ENCODE data around the gene COX20.

The COX20 gene

DNA sequence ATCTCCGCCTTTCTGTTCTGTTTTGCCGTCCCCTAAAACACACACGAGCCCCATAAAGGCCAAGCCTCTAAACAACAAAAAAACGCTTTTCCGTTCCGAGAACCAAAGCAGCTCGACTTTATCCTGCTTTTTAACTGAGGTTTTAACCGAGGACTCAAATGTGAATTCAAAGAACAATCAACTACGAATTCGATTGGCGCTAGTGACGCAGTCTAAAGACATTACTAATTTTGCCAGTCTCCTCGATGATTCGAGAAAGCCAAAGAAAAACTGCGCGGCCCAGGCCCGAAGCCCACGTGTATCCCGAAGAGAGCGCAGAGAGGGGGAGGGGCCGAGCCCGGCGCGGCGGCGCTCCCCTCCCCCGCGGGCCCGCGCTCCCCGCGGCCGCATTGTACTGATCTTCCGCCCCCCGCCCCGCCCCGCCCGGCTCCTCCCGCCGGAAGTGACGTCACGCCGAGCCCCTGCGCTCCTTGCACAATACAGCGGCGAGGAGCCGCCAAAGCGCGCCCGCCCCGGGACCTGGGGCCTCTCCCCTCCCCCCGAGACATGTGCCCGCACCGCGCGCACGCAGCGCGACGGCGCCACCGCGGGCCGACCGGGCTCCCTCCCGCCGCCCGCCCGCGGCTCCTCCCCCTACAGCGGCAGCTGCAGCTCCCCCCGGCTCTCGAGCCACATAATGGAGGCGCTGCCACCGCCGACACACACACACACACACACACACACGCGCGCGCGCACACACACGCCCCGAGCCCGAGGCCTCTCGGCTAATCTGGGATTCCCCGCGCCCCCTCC lies 27.4 kb downstream of the COX20 start:
- peak; percentile 93 for DNase-seq (ENCODE audit: low spot score)
- in situ Hi-C loops (cut with MboI; ENCODE audit: low sequenced_read_pairs, unreplicated experiment), result no loop called here
- TF ChIP-seq, protein P1, sequence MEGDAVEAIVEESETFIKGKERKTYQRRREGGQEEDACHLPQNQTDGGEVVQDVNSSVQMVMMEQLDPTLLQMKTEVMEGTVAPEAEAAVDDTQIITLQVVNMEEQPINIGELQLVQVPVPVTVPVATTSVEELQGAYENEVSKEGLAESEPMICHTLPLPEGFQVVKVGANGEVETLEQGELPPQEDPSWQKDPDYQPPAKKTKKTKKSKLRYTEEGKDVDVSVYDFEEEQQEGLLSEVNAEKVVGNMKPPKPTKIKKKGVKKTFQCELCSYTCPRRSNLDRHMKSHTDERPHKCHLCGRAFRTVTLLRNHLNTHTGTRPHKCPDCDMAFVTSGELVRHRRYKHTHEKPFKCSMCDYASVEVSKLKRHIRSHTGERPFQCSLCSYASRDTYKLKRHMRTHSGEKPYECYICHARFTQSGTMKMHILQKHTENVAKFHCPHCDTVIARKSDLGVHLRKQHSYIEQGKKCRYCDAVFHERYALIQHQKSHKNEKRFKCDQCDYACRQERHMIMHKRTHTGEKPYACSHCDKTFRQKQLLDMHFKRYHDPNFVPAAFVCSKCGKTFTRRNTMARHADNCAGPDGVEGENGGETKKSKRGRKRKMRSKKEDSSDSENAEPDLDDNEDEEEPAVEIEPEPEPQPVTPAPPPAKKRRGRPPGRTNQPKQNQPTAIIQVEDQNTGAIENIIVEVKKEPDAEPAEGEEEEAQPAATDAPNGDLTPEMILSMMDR (IDR thresholded peaks at IDR 0.05; ENCODE audit: borderline replicate concordance, control extremely low read depth, extremely low read depth, insufficient read depth, missing control alignments), result no peak

DNA sequence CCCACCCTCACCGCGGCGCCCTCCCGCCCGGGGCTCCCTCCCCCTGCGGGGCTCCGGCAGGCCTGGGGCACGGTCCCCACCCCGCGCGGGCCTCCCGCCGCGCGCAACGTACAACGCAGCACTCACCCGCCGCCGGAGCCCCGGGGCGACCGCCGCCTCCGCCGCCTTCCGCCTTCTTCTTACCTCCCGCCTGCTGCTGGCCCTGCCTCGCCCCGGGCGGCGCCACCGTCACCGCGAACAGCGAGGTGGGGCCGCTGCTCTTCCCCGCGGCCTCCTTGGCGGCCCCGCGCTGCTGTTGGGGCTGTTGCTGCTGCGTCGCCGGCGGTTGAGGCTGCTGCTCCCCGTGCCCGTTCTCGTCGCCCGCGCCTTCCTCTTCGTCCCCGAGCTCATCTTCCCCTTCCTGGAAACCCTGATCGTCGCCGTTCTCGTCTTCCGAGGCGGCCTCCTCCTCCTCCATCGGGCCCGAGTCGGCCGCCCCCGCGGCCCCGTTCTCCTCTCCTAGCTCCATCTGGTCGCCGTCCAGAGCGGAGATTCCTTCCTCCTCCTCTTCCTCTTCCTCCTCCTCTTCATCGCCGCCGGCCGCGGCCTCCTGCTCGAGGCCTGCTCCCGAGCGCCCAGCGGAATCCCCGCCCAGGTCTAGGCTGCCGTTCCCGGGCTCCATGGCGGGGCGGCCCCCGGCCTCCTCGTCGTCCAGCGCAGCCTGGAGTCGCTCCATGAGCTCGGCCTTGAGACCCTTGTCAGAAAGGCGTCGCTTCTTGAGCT lies 28.2 kb downstream of the COX20 start:
- in situ Hi-C loops (cut with MboI; ENCODE audit: low sequenced_read_pairs, unreplicated experiment), result no loop called here
- TF ChIP-seq, protein P1 (IDR thresholded peaks at IDR 0.05; ENCODE audit: borderline replicate concordance, control extremely low read depth, extremely low read depth, insufficient read depth, missing control alignments), result no peak
- no peak for DNase-seq (ENCODE audit: low spot score)

DNA sequence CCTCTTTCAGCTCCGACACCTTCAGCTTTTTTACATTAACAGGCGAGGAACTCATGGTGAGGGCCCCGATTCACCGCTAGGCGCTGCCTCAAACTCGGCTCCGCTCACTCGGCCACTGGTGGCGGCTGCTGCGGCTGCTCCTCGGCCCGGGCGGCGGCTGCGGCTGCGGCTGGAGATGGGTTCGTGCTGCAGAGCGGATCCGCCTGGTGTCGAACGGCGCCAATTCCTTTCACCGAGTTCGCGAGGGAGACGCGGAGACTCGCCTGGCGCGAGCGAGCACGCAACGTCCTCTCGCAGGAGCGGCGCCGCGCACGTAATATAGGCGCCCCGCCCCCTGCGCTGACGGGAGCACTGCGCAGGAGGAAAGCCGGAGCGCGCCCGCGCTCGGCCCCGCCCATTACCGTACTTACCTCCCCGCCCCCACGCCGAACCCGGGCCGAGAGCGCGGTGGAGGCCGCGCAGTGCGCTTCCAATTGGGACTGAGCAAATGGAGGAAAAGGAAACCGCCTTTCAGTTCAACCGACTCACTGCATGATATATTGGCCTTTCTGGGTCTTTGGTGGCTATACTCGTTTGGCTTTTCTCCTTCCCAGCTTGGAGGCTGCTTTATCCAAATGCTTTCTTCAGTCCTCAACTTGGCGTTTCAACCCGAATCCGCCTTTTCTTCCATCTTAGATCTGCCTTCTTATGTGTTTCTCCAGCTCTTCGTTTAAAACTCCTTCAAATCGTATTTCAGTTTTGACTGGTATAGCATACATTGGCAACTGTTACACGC lies 29.0 kb downstream of the COX20 start, which contains the start of gene HNRNPU:
Gene HNRNPU (minus strand): TSS at position 291 of the 775 bp plus-strand sequence. CDS start 236 bp downstream, at position 55.
- in situ Hi-C loops (cut with MboI; ENCODE audit: low sequenced_read_pairs, unreplicated experiment), result no loop called here
- TF ChIP-seq, protein P1 (IDR thresholded peaks at IDR 0.05; ENCODE audit: borderline replicate concordance, control extremely low read depth, extremely low read depth, insufficient read depth, missing control alignments), result peak; percentile 3
- peak; percentile 94 for DNase-seq (ENCODE audit: low spot score)

DNA sequence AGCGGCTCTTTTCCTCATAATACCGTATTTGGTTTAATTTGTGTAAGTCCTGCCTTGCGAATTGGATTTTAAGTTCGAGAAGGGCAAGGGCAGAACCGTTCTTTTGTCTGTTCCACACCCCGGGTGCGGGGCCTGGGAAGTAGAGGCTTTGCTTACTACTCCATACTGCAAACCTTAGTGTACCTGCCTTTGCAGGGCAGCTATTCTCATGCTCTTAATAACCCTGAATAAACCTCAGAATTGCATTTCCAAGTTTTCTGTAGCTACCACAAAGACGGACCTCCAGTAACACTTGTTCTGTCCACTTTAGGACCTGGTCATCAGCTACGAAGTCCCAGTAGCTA lies 29.5 kb downstream of the COX20 start:
- DNase-seq (ENCODE audit: low spot score), result no peak
- in situ Hi-C loops (cut with MboI; ENCODE audit: low sequenced_read_pairs, unreplicated experiment), result no loop called here
- TF ChIP-seq, protein P1 (IDR thresholded peaks at IDR 0.05; ENCODE audit: borderline replicate concordance, control extremely low read depth, extremely low read depth, insufficient read depth, missing control alignments), result no peak

DNA sequence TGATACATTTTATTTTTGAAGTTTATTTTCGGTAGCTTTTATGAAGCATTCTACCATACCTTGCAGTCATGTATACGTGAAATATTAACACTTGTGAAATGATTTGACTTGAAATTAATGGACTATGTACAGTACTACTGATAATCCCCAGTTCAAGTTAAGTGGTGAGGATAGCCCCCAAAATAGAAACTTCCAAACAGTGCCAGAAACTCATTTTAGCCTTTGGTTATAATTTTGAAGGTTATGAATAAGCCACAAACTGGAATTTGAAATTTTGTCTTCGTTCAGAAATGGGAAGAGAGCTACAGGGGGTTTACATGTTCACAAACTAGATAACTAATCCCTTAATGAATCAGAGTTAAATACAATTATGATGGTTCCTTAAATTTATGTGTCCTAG lies 30.4 kb downstream of the COX20 start:
- in situ Hi-C loops (cut with MboI; ENCODE audit: low sequenced_read_pairs, unreplicated experiment), result no loop called here
- DNase-seq (ENCODE audit: low spot score), result no peak

DNA sequence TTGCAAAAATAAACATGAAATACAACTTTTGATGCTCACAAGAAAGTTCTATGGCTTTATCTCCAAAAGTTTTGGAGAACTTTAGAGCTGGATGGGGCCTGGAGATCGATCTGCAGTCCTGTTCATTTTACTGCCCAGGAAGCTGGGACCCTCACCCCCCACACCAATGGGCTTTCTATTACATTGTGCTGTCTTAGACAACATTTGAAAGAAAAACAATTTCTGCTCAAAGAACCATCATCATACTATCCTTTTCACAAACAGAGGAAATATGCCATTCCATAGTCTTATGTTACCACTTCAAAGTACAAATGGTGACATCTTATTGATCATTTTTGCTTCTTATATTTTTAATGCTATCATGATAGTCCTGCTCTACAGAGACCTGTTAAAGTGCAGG lies 30.9 kb downstream of the COX20 start:
- in situ Hi-C loops (cut with MboI; ENCODE audit: low sequenced_read_pairs, unreplicated experiment), result no loop called here
- no peak for DNase-seq (ENCODE audit: low spot score)
- TF ChIP-seq, protein P1 (IDR thresholded peaks at IDR 0.05; ENCODE audit: borderline replicate concordance, control extremely low read depth, extremely low read depth, insufficient read depth, missing control alignments), result no peak

More for the DNA sequence above, 30.4 kb downstream of the COX20 start:
- TF ChIP-seq, protein P1 (IDR thresholded peaks at IDR 0.05; ENCODE audit: borderline replicate concordance, control extremely low read depth, extremely low read depth, insufficient read depth, missing control alignments), result no peak
